H1 (cell line): ENCODE measurements around the gene SPTY2D1. TPM values are rescaled to one million over a fixed set of nuclear protein-coding genes. Genes with fewer than 3 reads are reported as not detected.

Experiments
- CTCF ChIA-PET: fragments of 300-600 bp; sonication (Branson Sonifier 250); formaldehyde crosslinking; loops from one replicate; lab custom pipeline; 2021; ENCODE audit not compliant: partially characterized antibody; lab: Charles Lee
- POLR2A ChIA-PET: fragments of 300-600 bp; sonication (Branson Sonifier 250); formaldehyde crosslinking; loops from one replicate; lab custom pipeline; 2021; ENCODE audit warnings: inconsistent platforms; ENCODE audit not compliant: partially characterized antibody; lab: Charles Lee
- DNase-seq, 2 experiments: peaks; one replicate each; pipeline versions ENCODE4 v3.0.0 to v3.0.0-alpha.2; 2010 to 2022; ENCODE audit warnings: low spot score in 2 of 2, low read depth in 1 of 2, mixed read lengths in 1 of 2
- FAIRE-seq: peaks from 2 replicates; lab custom pipeline; 2011; peaks lifted over from hg19 to GRCh38; lab: Jason Lieb, UNC
- H2AFZ ChIP-seq: 2 replicates; pipeline ENCODE4 v1.8.1; 2012; ENCODE audit warnings: low read length, inconsistent platforms
- H2AK5ac ChIP-seq: 2 replicates; pipeline ENCODE4 v1.6.1; 2013; ENCODE audit warnings: low read depth, low read length
- H2BK120ac ChIP-seq: replicated peaks from 2 replicates; pipeline ENCODE3; 2013; ENCODE audit warnings: low read depth, low read length, inconsistent platforms
- H2BK12ac ChIP-seq: 2 replicates; pipeline ENCODE4 v1.6.1; 2013; ENCODE audit warnings: low read depth, low read length
- H2BK15ac ChIP-seq: 2 replicates; pipeline ENCODE4 v1.6.1; 2013; ENCODE audit warnings: low read length
- H2BK20ac ChIP-seq: 2 replicates; pipeline ENCODE4 v1.6.1; 2013; ENCODE audit warnings: low read length
- H2BK5ac ChIP-seq: 2 replicates; pipeline ENCODE4 v1.6.1; 2013; ENCODE audit warnings: low read depth, low read length
- H3K14ac ChIP-seq: 2 replicates; pipeline ENCODE4 v1.6.1; 2013; ENCODE audit warnings: inconsistent platforms; ENCODE audit not compliant: insufficient read length
- H3K18ac ChIP-seq: 2 replicates; pipeline ENCODE4 v1.6.1; 2013; ENCODE audit warnings: low read length; ENCODE audit errors: extremely low read depth
- H3K23ac ChIP-seq: 2 replicates; pipeline ENCODE4 v1.6.1; 2013; ENCODE audit warnings: inconsistent platforms; ENCODE audit not compliant: insufficient read length
- H3K23me2 ChIP-seq: 2 replicates; pipeline ENCODE4 v1.6.1; 2013; ENCODE audit warnings: low read depth, low read length
- H3K27ac ChIP-seq: 2 replicates; pipeline ENCODE4 v1.6.1; 2011; ENCODE audit warnings: low read depth, low read length, inconsistent platforms
- H3K27me3 ChIP-seq, 4 experiments: replicated peaks in 1 of 4; 1 replicate in 1 of 4; 2 replicates in 3 of 4; pipeline versions ENCODE4 v1.6.1 to v1.8.1; 2011 to 2013; ENCODE audit warnings: low read length in 3 of 4, mild to moderate bottlenecking in 3 of 4, inconsistent platforms in 2 of 4, mixed read lengths in 2 of 4, moderate library complexity in 1 of 4; ENCODE audit not compliant: control insufficient read depth in 3 of 4, insufficient read depth in 3 of 4; ENCODE audit errors: extremely low read depth in 1 of 4
- H3K36me3 ChIP-seq, 4 experiments: 2 replicates each; pipeline versions ENCODE4 v1.6.1 to v1.8.1; 2011 to 2013; ENCODE audit warnings: mild to moderate bottlenecking in 4 of 4, low read length in 3 of 4, moderate library complexity in 2 of 4, control low read depth in 1 of 4, inconsistent platforms in 1 of 4; ENCODE audit not compliant: insufficient read depth in 4 of 4, control insufficient read depth in 2 of 4
- H3K4ac ChIP-seq: replicated peaks from 2 replicates; pipeline ENCODE3; 2013; ENCODE audit warnings: low read length, low read depth, mixed read lengths, inconsistent platforms; ENCODE audit not compliant: insufficient read length
- H3K4me1 ChIP-seq, 4 experiments: replicated peaks in 1 of 4; 1 replicate in 1 of 4; 2 replicates in 3 of 4; pipeline versions ENCODE4 v1.6.1 to v1.8.1; 2011 to 2013; ENCODE audit warnings: low read length in 3 of 4, inconsistent platforms in 2 of 4, mixed read lengths in 1 of 4; ENCODE audit not compliant: insufficient read depth in 4 of 4, control insufficient read depth in 3 of 4
- H3K4me2 ChIP-seq, 2 experiments: 2 replicates each; pipeline versions ENCODE4 v1.6.1 to v1.8.1; 2011 to 2013; ENCODE audit warnings: low read depth in 2 of 2, low read length in 2 of 2, control low read depth in 1 of 2, inconsistent platforms in 1 of 2, mild to moderate bottlenecking in 1 of 2; ENCODE audit not compliant: insufficient read depth in 1 of 2
- H3K4me3 ChIP-seq, 4 experiments: fragments of 200-600, 300-600 bp in 1 of 4; sonication (generic), shearing (Covaris generic), sonication (Bioruptor Twin) in 1 of 4; 2 replicates each; pipeline versions ENCODE4 v1.5.1 to v1.8.1; 2011 to 2016; ENCODE audit warnings: low read length in 4 of 4, low read depth in 3 of 4, control low read depth in 2 of 4, inconsistent platforms in 2 of 4, mild to moderate bottlenecking in 2 of 4, mixed read lengths in 1 of 4, moderate library complexity in 1 of 4; ENCODE audit not compliant: insufficient read depth in 2 of 4; ENCODE audit errors: extremely low read depth in 1 of 4
- H3K56ac ChIP-seq: replicated peaks from 2 replicates; pipeline ENCODE3; 2013; ENCODE audit warnings: low read depth, mild to moderate bottlenecking, mixed read lengths, low read length, inconsistent platforms; ENCODE audit not compliant: insufficient read length
- H3K79me1 ChIP-seq: 2 replicates; pipeline ENCODE4 v1.6.1; 2013; ENCODE audit warnings: low read depth, low read length, control low read depth
- H3K79me2 ChIP-seq, 2 experiments: 2 replicates each; pipeline versions ENCODE4 v1.6.1 to v1.8.1; 2012 to 2013; ENCODE audit warnings: low read length in 2 of 2, mild to moderate bottlenecking in 2 of 2, inconsistent platforms in 1 of 2; ENCODE audit not compliant: insufficient read depth in 2 of 2, control insufficient read depth in 1 of 2
- H3K9ac ChIP-seq, 4 experiments: replicated peaks in 1 of 4; 1 replicate in 1 of 4; 2 replicates in 3 of 4; pipeline versions ENCODE4 v1.6.1 to v1.8.1; 2011 to 2013; ENCODE audit warnings: low read depth in 3 of 4, low read length in 3 of 4, control low read depth in 2 of 4, mild to moderate bottlenecking in 2 of 4, moderate library complexity in 2 of 4, inconsistent platforms in 1 of 4; ENCODE audit errors: extremely low read depth in 1 of 4
- H3K9me3 ChIP-seq, 2 experiments: 2 replicates each; pipeline versions ENCODE4 v1.6.1 to v1.8.1; 2012 to 2013; ENCODE audit warnings: mild to moderate bottlenecking in 2 of 2, moderate library complexity in 2 of 2, control low read depth in 1 of 2, inconsistent platforms in 1 of 2, low read depth in 1 of 2, low read length in 1 of 2, mixed read lengths in 1 of 2; ENCODE audit not compliant: insufficient read depth in 2 of 2
- H4K20me1 ChIP-seq, 2 experiments: replicated peaks in 1 of 2; 2 replicates each; pipeline versions ENCODE3 to v1.8.1; 2011 to 2013; ENCODE audit warnings: inconsistent platforms in 2 of 2, low read length in 2 of 2, mild to moderate bottlenecking in 1 of 2; ENCODE audit not compliant: insufficient read depth in 2 of 2, control insufficient read depth in 1 of 2
- H4K5ac ChIP-seq: 2 replicates; pipeline ENCODE4 v1.6.1; 2013; ENCODE audit warnings: low read length, low read depth, mixed read lengths, inconsistent platforms; ENCODE audit not compliant: insufficient read length
- H4K8ac ChIP-seq: 2 replicates; pipeline ENCODE4 v1.8.0; 2013; ENCODE audit warnings: mild to moderate bottlenecking, moderate library complexity, low read length, inconsistent platforms; ENCODE audit not compliant: insufficient read depth; ENCODE audit errors: extremely low read depth
- H4K91ac ChIP-seq: replicated peaks from 2 replicates; pipeline ENCODE3; 2013; ENCODE audit warnings: low read length, mixed read lengths, inconsistent platforms; ENCODE audit not compliant: insufficient read length
- ATF2 ChIP-seq: IDR thresholded peaks from 2 replicates; pipeline ENCODE4 v1.6.1; 2012; ENCODE audit warnings: low read length, inconsistent platforms
- CBX8 ChIP-seq: fragments of 300-800, 300-1000 bp; sonication (generic); IDR thresholded peaks from 2 replicates; pipeline ENCODE4 v1.7.1; 2016; ENCODE audit warnings: low read depth, low read length, borderline replicate concordance
- EGR1 ChIP-seq: IDR thresholded peaks from 2 replicates; pipeline ENCODE4 v1.6.1; 2011; ENCODE audit warnings: low read depth, low read length, borderline replicate concordance
- EP300 ChIP-seq, 2 experiments: IDR thresholded peaks; 1 replicate in 1 of 2; 2 replicates in 1 of 2; pipeline ENCODE4 v1.6.1; 2011 to 2012; ENCODE audit warnings: low read depth in 2 of 2, low read length in 2 of 2, mild to moderate bottlenecking in 2 of 2, borderline replicate concordance in 1 of 2, inconsistent platforms in 1 of 2, moderate library complexity in 1 of 2
- RNF2 ChIP-seq: fragments of 200-900, 300-1000 bp; sonication (generic); IDR thresholded peaks from 2 replicates; pipeline ENCODE4 v1.7.1; 2016; ENCODE audit warnings: borderline replicate concordance, low read depth, mild to moderate bottlenecking, antibody characterized with exemption, low read length; ENCODE audit not compliant: poor library complexity, severe bottlenecking; ENCODE audit errors: missing control alignments
- SIN3A ChIP-seq, 2 experiments: IDR thresholded peaks in 1 of 2; conservative IDR thresholded peaks in 1 of 2; 2 replicates each; pipeline ENCODE4 v1.6.1; 2011 to 2012; ENCODE audit warnings: low read length in 2 of 2, improper control_type of control experiment in 1 of 2, low read depth in 1 of 2, mild to moderate bottlenecking in 1 of 2
- SIRT6 ChIP-seq: IDR thresholded peaks from one replicate; pipeline ENCODE4 v1.7.1; 2012; ENCODE audit warnings: low read length, inconsistent platforms
- WGBS, 2 experiments: shearing (Covaris generic) in 1 of 2; methylation state at CpG; one replicate each; pipeline versions ENCODE4 v1.1.6 to v1.1.7; 2013 to 2015; ENCODE audit warnings: low lambda C conversion rate in 2 of 2, mixed read lengths in 2 of 2, inconsistent platforms in 1 of 2, low coverage in 1 of 2, missing lambda C conversion rate in 1 of 2; ENCODE audit not compliant: insufficient replicate concordance in 2 of 2, insufficient coverage in 1 of 2, insufficient read length in 1 of 2; ENCODE audit errors: extremely low coverage in 1 of 2, missing lambda C conversion rate in 1 of 2; 5-methylcytosine and 5-hydroxymethylcytosine counted together
- polyA plus RNA-seq, 7 experiments: library from polyadenylated mRNA; depleted of rRNA in 3 of 7; stranded (reverse) in 5 of 7; unstranded in 2 of 7; fragments of >200 nt in 5 of 7; fragments of 200-250 nt in 2 of 7; gene quantifications; 1 replicate in 5 of 7; 2 replicates in 1 of 7; 4 replicates in 1 of 7; pipeline versions ENCODE4 v1.2.1 to v1.2.3, GENCODE V29; 2011 to 2013; ENCODE audit warnings: missing spikeins in 2 of 7, mixed read lengths in 2 of 7
- total RNA-seq: library from RNA; stranded (reverse); fragmentation: NEBNext Ultra II Directional; extraction: Animal tissue kit (Norgen Biotek cat#: 25700); gene quantifications from 2 replicates; pipeline ENCODE4 v1.2.1, GENCODE V29; 2021

Gene SPTY2D1
- total and polyA plus RNA-seq, 2 of the 8 experiments (the other 6 are each of a cell fraction or from before 2014, with no cell fraction given): 4.9 to 17.6 TPM

GRCh38 chr11:18588297-18589252 is 45.6 kb downstream of the SPTY2D1 start, which contains the start of gene UEVLD:
TSS of gene UEVLD (minus strand) at chr11:18588734. CDS start at chr11:18588654, 80 bp downstream.
- CTCF ChIA-PET: interaction anchor here (0.6 to 1.9 kb wide), 4 partner anchors 13 to 149 kb away, joined by 3 to 5 read pairs (median 4); no protein-coding TSS in a partner anchor
- no peaks in the 10 kb centered on the region for H4K20me1 ChIP-seq
- FAIRE-seq: no peak
- no peak; a peak in 2 of 4 replicates for TF ChIP-seq SIN3A (conservative IDR thresholded peaks at IDR 0.05 in 1 of 2, IDR thresholded peaks at IDR 0.05 in 1 of 2; ENCODE audit: low read depth in 1 of 2, low read length in 2 of 2)
- no peak for TF ChIP-seq SIRT6
- TF ChIP-seq ATF2: no peak
- TF ChIP-seq EP300 (IDR thresholded peaks at IDR 0.05; ENCODE audit: borderline replicate concordance in 1 of 2, low read depth in 2 of 2, low read length in 2 of 2): 0 out of 3 replicates have a peak, but pooled peaks of 1 of the 2 experiments have one; percentile 9
- TF ChIP-seq RNF2: no peak
- TF ChIP-seq CBX8: no peak
- no peak for TF ChIP-seq EGR1

More at GRCh38 chr11:18588297-18589252, 45.6 kb downstream of the SPTY2D1 start, which contains the start of gene UEVLD:
- POLR2A ChIA-PET: interaction anchor here (0.6 to 2.2 kb wide), 10 partner anchors 8 to 499 kb away, joined by 3 to 8 read pairs (median 4); partner anchors contain the start of genes SPTY2D1 and TSG101
- H3K18ac ChIP-seq: peak within 1 kb of the TSS; percentile 89
- no peak within 1 kb of the TSS for H3K23ac ChIP-seq
- peak within 1 kb of the TSS; percentile 93; the same call in 1 of the 2 replicates for H4K8ac ChIP-seq
- H3K9me3 ChIP-seq: no peaks in the 10 kb centered on the region
- H3K9ac ChIP-seq: peak within 1 kb of the TSS; percentile 80 to 95 (median 88)
- H3K4me3 ChIP-seq: peak within 1 kb of the TSS; percentile 92 to 100 (median 94)
- peak within 1 kb of the TSS; percentile 72 to 97 for H3K4me2 ChIP-seq
- H3K14ac ChIP-seq: no peak within 1 kb of the TSS
- peak within 1 kb of the TSS; percentile 46; the same call in 1 of the 2 replicates for H2BK5ac ChIP-seq
- no peak within 1 kb of the TSS for H2BK120ac ChIP-seq
- peaks cover 5% of the 10 kb centered on the region; the same call in 1 of the 2 replicates for H3K23me2 ChIP-seq
- no peaks in the 10 kb centered on the region for H3K36me3 ChIP-seq
- H3K27ac ChIP-seq: peak within 1 kb of the TSS; percentile 53
- 1% methylated on average over 49 of the region's 50 CpGs; no CpG with 5 or more reads in 1 of the 2 experiments for WGBS, 2 experiments
- no peak within 1 kb of the TSS for H2AK5ac ChIP-seq
- peaks cover 0 to 3% (median 0%) of the 10 kb centered on the region in 4 experiments; a peak in 1 of 7 replicates for H3K4me1 ChIP-seq
- H3K56ac ChIP-seq: no peak within 1 kb of the TSS
- H2BK20ac ChIP-seq: no peak within 1 kb of the TSS
- no peak within 1 kb of the TSS for H3K4ac ChIP-seq
- H2BK12ac ChIP-seq: no peak within 1 kb of the TSS
- H3K79me1 ChIP-seq: peaks cover 2% of the 10 kb centered on the region; the same call in 1 of the 2 replicates
- peak; percentile 58 to 89 for DNase-seq
- H3K79me2 ChIP-seq: peaks cover 0 to 49% of the 10 kb centered on the region in 2 experiments; a peak in 2 of 4 replicates
- peak within 1 kb of the TSS; percentile 84 for H4K5ac ChIP-seq
- H2BK15ac ChIP-seq: no peak within 1 kb of the TSS
- H2AFZ ChIP-seq: peak within 1 kb of the TSS; percentile 97
- H3K27me3 ChIP-seq: no peaks in the 10 kb centered on the region
- H4K91ac ChIP-seq: no peak within 1 kb of the TSS
